A673 (cell line): ENCODE data around the gene NACA2. TPM values are rescaled to one million over a fixed set of nuclear protein-coding genes. Genes with fewer than 3 reads are reported as not detected.

Experiments
- BruUV-seq: library from RNA; stranded (reverse); fragments of 400-500 nt; replicated peaks from 2 replicates; lab custom pipeline; 2021; lab: Mats Ljungman, UMichigan
- CTCF ChIA-PET: fragments of 300-600 bp; sonication (Branson Sonifier 250); formaldehyde crosslinking; loops from one replicate; lab custom pipeline; 2022; ENCODE audit warnings: antibody characterized with exemption; lab: Charles Lee
- POLR2A ChIA-PET: fragments of 300-600 bp; sonication (Branson Sonifier 250); formaldehyde crosslinking; loops from one replicate; lab custom pipeline; 2022; ENCODE audit warnings: antibody characterized with exemption; ENCODE audit not compliant: low non-redundant PET; lab: Charles Lee
- DNase-seq: peaks from one replicate; pipeline ENCODE4 v3.0.0-alpha.2; 2015; ENCODE audit warnings: low spot score
- H3K27ac ChIP-seq: fragments of 200-600 bp; sonication (generic); 2 replicates; pipeline ENCODE4 v1.5.1; 2016; ENCODE audit warnings: mixed run types, low read depth, mild to moderate bottlenecking, mixed read lengths, antibody characterized with exemption, low read length; ENCODE audit not compliant: poor library complexity, severe bottlenecking
- H3K27me3 ChIP-seq: fragments of 200-600 bp; sonication (generic); replicated peaks from 2 replicates; pipeline ENCODE4 v1.6.1; 2017; ENCODE audit warnings: mixed run types, low read depth, mild to moderate bottlenecking, mixed read lengths, antibody characterized with exemption, low read length; ENCODE audit not compliant: insufficient read depth, poor library complexity
- H3K36me3 ChIP-seq: fragments of 200-600 bp; sonication (generic); 2 replicates; pipeline ENCODE4 v1.6.1; 2016; ENCODE audit warnings: mixed run types, mild to moderate bottlenecking, mixed read lengths, antibody characterized with exemption, low read length; ENCODE audit not compliant: insufficient read depth, poor library complexity, severe bottlenecking
- H3K4me1 ChIP-seq: fragments of 200-600 bp; sonication (generic); 2 replicates; pipeline ENCODE4 v1.6.1; 2017; ENCODE audit warnings: mixed run types, mild to moderate bottlenecking, mixed read lengths, antibody characterized with exemption, low read length; ENCODE audit not compliant: insufficient read depth, poor library complexity, severe bottlenecking
- H3K4me3 ChIP-seq: fragments of 200-600 bp; sonication (generic); 2 replicates; pipeline ENCODE4 v1.5.1; 2016; ENCODE audit warnings: low read depth, mixed run types, mild to moderate bottlenecking, mixed read lengths, low read length; ENCODE audit not compliant: poor library complexity, severe bottlenecking
- H3K9me3 ChIP-seq: fragments of 200-600 bp; sonication (generic); 2 replicates; pipeline ENCODE4 v1.6.1; 2016; ENCODE audit warnings: mixed run types, low read depth, mild to moderate bottlenecking, mixed read lengths, antibody characterized with exemption, low read length; ENCODE audit not compliant: poor library complexity, severe bottlenecking
- EZH2 ChIP-seq: fragments of 200-600 bp; sonication (generic); IDR thresholded peaks from 2 replicates; pipeline ENCODE4 v1.6.1; 2017; ENCODE audit warnings: borderline replicate concordance, low read depth, mild to moderate bottlenecking, mixed read lengths, antibody characterized with exemption, low read length; ENCODE audit not compliant: poor library complexity, severe bottlenecking
- intact Hi-C: fragments of 100-400 bp; cut with micrococcal nuclease; formaldehyde crosslinking; loops from one replicate; pipeline ENCODE4 v1.10.0; 2022; ENCODE audit not compliant: unreplicated experiment
- total RNA-seq: library from RNA; stranded (reverse); gene quantifications from 2 replicates; pipeline ENCODE4 v1.2.3, GENCODE V29; 2021
- TF ChIP-seq, protein P1 (sequence below): fragments of 300-800, 200-600 bp; sonication (generic); conservative IDR thresholded peaks from 2 replicates; pipeline ENCODE4 v1.5.1; 2017; ENCODE audit warnings: low read depth, mild to moderate bottlenecking, antibody characterized with exemption, low read length, moderate library complexity, mixed read lengths

NACA2 gene
- total RNA-seq, 1 experiment from 2014 or later = not detected

DNA sequence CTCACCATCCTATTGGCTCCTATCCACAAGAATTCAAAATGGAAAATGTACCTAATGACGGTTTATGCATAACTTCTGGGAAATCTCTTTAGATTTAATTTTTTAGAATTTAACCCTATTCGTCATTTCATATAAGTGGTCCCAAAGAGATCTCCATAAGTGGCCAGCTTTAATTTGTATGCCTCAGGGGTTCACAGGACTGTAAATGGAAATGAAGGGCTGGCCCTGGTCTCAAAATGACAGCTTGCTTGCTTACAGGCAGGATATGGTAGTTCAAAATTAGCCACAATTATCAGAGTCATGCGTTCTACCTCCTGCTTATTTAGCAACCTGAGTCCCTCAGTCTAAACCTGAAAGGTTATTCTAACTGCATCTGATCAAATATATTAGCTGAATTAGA, 6.6 kb upstream of the NACA2 start:
- CTCF ChIA-PET = no interaction called here
- POLR2A ChIA-PET = no interaction called here
- intact Hi-C loops = no loop called here
- Histone ChIP-seq H3K27ac (no peak overlapping the region), H3K36me3 (no peaks in the 10 kb centered on the region), H3K27me3 (peaks cover 39% of the 10 kb centered on the region), H3K4me1 (no peaks in the 10 kb centered on the region), H3K4me3 (no peak overlapping the region), H3K9me3 (no peaks in the 10 kb centered on the region)
- no TSS peak for BruUV-seq
- no peak for TF ChIP-seq EZH2
- TF ChIP-seq, protein P1, sequence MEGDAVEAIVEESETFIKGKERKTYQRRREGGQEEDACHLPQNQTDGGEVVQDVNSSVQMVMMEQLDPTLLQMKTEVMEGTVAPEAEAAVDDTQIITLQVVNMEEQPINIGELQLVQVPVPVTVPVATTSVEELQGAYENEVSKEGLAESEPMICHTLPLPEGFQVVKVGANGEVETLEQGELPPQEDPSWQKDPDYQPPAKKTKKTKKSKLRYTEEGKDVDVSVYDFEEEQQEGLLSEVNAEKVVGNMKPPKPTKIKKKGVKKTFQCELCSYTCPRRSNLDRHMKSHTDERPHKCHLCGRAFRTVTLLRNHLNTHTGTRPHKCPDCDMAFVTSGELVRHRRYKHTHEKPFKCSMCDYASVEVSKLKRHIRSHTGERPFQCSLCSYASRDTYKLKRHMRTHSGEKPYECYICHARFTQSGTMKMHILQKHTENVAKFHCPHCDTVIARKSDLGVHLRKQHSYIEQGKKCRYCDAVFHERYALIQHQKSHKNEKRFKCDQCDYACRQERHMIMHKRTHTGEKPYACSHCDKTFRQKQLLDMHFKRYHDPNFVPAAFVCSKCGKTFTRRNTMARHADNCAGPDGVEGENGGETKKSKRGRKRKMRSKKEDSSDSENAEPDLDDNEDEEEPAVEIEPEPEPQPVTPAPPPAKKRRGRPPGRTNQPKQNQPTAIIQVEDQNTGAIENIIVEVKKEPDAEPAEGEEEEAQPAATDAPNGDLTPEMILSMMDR = no peak
- DNase-seq = no peak

DNA sequence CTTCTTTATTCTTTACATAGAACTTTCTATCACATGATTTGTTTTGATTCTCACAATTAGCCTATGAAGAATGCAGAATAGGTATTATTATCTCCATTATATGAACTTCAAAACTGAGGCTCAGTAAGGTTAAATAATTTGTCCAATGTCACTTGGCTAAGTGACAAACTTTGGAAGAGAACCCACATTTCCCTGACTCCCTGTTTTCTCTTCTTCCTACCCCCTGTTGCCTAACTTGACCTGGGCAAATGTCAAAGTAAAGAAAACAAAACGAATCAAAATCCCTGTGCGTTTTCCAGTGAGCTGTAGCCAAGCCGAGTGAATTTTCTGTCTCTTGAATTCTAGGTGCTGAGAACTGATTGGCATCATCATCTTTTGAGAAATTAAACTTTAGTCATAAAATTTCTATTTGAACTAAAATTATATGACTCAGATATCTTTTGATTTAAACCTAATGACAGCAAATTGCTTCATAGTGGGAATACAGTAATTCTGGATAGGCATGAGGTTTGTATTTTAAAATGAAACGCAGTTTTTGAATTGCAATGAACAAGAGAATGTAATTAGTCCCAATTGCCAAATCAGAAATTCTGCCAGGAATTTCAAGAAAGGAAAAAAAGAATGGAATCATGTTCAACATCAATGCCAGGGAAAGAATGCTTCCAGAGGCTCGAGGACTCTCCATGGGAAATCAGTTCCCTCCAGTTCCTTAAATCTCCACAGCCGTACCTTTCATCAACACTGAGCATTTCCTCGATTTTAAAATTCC, 4.6 kb upstream of the NACA2 start:
- Histone ChIP-seq H3K36me3 (no peaks in the 10 kb centered on the region), H3K27me3 (peaks cover 48% of the 10 kb centered on the region), H3K9me3 (no peaks in the 10 kb centered on the region), H3K4me3 (no peak overlapping the region), H3K4me1 (no peaks in the 10 kb centered on the region), H3K27ac (no peak overlapping the region)
- BruUV-seq = no TSS peak
- POLR2A ChIA-PET = no interaction called here
- DNase-seq = no peak
- no peak for TF ChIP-seq EZH2
- TF ChIP-seq, protein P1 = no peak
- intact Hi-C loops = no loop called here
- CTCF ChIA-PET = no interaction called here

DNA sequence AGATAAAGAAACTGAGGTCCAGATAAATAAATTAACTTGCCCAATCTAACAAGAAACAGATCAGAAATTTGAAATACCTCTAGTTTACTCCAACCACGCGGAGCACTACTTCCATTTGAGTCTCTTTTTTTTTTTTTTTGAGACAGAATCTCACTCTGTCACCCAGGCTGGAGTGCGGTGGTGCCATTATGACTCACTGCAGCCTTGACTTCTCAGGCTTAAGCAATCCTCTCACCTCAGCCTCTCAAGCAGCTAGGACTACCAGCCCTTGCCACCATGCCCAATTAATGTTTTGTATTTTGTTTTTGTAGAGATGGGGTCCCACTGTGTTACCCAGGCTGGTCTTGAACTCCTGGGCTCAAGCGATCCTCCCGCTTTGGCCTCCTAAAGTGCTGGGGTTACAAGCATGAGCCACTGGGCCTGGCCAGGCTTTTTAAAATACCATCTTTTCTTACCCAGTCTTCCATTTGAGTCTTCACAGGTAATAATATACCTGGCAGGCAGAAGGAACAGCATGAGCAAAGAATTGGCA, 3.3 kb upstream of the NACA2 start:
- intact Hi-C loops = no loop called here
- no peak for TF ChIP-seq EZH2
- TF ChIP-seq, protein P1 = no peak
- no peak overlapping the region for H3K27ac ChIP-seq
- POLR2A ChIA-PET = interaction anchor here (0.6 kb wide), 1 partner anchor 1208 kb away, joined by 4 read pairs; no protein-coding TSS in a partner anchor
- no peaks in the 10 kb centered on the region for H3K4me1 ChIP-seq
- no peak overlapping the region for H3K4me3 ChIP-seq
- no TSS peak for BruUV-seq
- no peak for DNase-seq
- H3K36me3 ChIP-seq = no peaks in the 10 kb centered on the region
- CTCF ChIA-PET = no interaction called here
- no peaks in the 10 kb centered on the region for H3K9me3 ChIP-seq
- H3K27me3 ChIP-seq = peaks cover 41% of the 10 kb centered on the region
